Cardiac muscle cell (in vitro differentiated cells and primary cell): ENCODE measurements around the gene LIMS1. TPM values are rescaled to one million over a fixed set of nuclear protein-coding genes. Genes with fewer than 3 reads are reported as not detected.

ENCODE experiments used
- DNase-seq, 2 donors: peaks; one replicate each; pipeline versions ENCODE4 v3.0.0 to v3.0.0-alpha.2; 2010 to 2017; ENCODE audit warnings: low read depth in 1 of 2, low spot score in 1 of 2
- H3K27ac ChIP-seq: fragments of 200-600 bp; sonication (generic); 2 replicates; pipeline ENCODE4 v1.5.1; 2016
- H3K27me3 ChIP-seq: fragments of 200-600 bp; sonication (generic); 2 replicates; pipeline ENCODE4 v1.6.0; 2016; ENCODE audit warnings: control low read depth
- H3K36me3 ChIP-seq: fragments of 200-600 bp; sonication (generic); 2 replicates; pipeline ENCODE4 v1.5.1; 2016; ENCODE audit warnings: control low read depth
- H3K4me1 ChIP-seq: fragments of 200-600 bp; sonication (generic); 2 replicates; pipeline ENCODE4 v1.8.1; 2017; ENCODE audit warnings: low read depth, mild to moderate bottlenecking, mixed run types
- H3K4me3 ChIP-seq: fragments of 200-600 bp; sonication (generic); 2 replicates; pipeline ENCODE4 v1.5.1; 2016; ENCODE audit warnings: mild to moderate bottlenecking
- H3K9me3 ChIP-seq: fragments of 200-600 bp; sonication (generic); 2 replicates; pipeline ENCODE4 v1.5.1; 2017; ENCODE audit warnings: low read depth, mild to moderate bottlenecking, control low read depth
- CTCF ChIP-seq: IDR thresholded peaks from 2 replicates; pipeline ENCODE4 v1.5.1; 2012; ENCODE audit warnings: low read depth, mild to moderate bottlenecking, low read length
- polyA plus RNA-seq: library from polyadenylated mRNA; unstranded; fragments of >200 nt; fragmentation: Nextera tagmentation; extraction: Ambion mirVana; gene quantifications from 2 replicates; pipeline ENCODE4 v1.2.1, GENCODE V29; 2016
- total RNA-seq: library from RNA; depleted of rRNA; stranded (reverse); fragments of >200 nt; gene quantifications from 2 replicates; pipeline ENCODE4 v1.2.3, GENCODE V29; 2016

Gene LIMS1
- total and polyA plus RNA-seq, 2 experiments from 2014 or later = 29.8 to 56.8 TPM

DNA sequence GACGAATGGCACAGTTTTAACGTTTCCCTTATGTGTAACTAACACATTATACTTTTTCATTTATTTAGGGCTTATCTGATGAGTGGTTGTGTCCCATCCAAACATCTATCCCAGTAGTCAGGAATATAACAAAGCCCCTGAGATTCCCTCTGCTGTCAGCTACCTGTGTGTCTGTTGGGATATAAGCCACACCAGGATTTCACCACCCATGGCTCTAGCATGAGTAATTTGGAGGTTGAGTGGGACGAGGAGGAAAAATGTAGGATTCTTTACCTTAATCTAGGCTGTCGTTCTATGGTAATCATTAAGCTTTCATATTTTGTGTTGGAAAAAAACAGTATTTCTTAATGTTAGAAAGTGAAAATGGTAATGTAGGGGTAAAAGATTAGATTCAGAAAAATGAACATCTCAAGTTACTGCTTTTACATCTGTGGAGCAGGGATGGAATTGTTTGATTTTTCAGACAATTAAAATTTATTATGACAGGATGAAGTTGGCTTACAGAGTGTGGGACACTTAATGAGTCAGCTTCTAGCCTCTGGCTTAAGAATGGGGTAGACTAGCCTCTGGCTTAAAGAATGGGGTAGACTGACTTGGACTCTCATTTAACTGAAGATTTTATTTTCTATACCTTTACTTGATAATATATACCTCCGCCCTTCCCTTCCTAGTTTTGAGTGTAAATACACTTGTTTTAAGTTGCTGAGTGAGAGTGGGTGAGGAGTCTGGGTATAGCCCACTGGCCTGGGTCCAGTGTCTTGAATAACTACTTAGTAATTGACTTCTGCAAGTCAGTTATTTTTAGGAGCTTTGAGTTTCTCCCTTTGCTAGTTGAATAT is 96.5 kb downstream of the LIMS1 start:
- TF ChIP-seq CTCF = no peak
- no peak for DNase-seq
- Histone ChIP-seq H3K4me3 (no peak overlapping the region), H3K36me3 (no peaks in the 10 kb centered on the region), H3K4me1 (peaks cover 31% of the 10 kb centered on the region), H3K27ac (no peak overlapping the region), H3K27me3 (no peaks in the 10 kb centered on the region), H3K9me3 (no peaks in the 10 kb centered on the region)

GRCh38 chr2:108632332-108633160 is 98.3 kb downstream of the LIMS1 start:
- H3K36me3 ChIP-seq = no peaks in the 10 kb centered on the region
- no peak for TF ChIP-seq CTCF
- no peak for DNase-seq

GRCh38 chr2:108633409-108633808 is 99.1 kb downstream of the LIMS1 start:
- no peak for DNase-seq
- Histone ChIP-seq H3K36me3 (no peaks in the 10 kb centered on the region), H3K27me3 (no peaks in the 10 kb centered on the region), H3K4me1 (peaks cover 52% of the 10 kb centered on the region), H3K9me3 (no peaks in the 10 kb centered on the region), H3K27ac (no peak overlapping the region), H3K4me3 (no peak overlapping the region)
- TF ChIP-seq CTCF = no peak

More at GRCh38 chr2:108632332-108633160, 98.3 kb downstream of the LIMS1 start:
- Histone ChIP-seq H3K27me3 (no peaks in the 10 kb centered on the region), H3K4me1 (peaks cover 48% of the 10 kb centered on the region), H3K27ac (no peak overlapping the region), H3K9me3 (no peaks in the 10 kb centered on the region), H3K4me3 (no peak overlapping the region)

DNA sequence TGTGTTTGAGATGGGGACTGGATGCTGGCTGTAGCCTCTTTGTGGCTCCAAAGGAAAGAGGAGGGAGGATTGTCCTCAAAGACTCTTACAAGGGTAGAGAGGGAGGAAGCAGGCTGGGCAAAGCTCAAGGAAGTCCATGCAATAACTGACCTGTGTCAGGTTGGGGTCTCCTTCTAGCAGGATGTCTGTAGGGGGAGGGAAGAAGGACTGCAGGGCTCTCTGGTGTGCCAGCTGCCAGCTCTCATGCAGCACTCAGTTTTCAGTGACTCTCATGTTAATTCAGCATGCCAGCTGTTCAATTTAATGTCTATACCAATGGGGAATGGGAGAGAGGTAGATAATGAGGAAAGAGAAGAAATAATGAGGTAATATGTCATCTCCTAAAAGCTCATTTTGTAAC is 99.7 kb downstream of the LIMS1 start:
- Histone ChIP-seq H3K4me1 (peaks cover 56% of the 10 kb centered on the region), H3K27ac (peak overlapping the region; percentile 21), H3K4me3 (no peak overlapping the region), H3K9me3 (no peaks in the 10 kb centered on the region), H3K36me3 (no peaks in the 10 kb centered on the region), H3K27me3 (no peaks in the 10 kb centered on the region)
- no peak for DNase-seq
- no peak for TF ChIP-seq CTCF

DNA sequence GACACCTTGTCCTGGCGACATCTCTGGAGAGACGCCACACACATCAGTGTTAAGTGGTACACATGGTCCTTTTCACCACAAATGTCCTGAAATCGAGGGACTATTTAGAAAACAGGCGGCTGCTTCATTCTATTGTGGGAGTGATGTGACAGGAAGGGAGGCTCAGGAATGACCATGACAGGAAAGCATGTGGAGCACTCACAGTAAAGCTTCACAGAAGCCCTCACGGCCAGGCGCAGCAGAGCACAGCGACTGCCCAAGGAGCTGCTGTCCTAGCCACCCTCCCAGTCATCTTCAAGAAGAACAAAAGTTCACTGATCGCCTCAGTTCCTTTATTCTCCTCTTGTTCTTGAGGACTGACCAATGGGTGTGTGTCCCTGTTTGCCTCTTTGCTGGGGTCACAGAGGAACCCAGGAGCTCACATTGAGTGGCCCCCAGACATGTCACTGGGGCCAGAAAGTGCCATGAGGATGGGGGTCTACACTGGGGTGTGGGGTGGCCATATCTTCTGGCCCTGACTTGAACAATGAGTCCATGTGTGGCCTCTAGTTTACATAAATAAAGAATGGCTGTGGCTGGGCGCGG is 100.4 kb downstream of the LIMS1 start:
- no peak overlapping the region for H3K4me3 ChIP-seq
- no peaks in the 10 kb centered on the region for H3K36me3 ChIP-seq
- H3K9me3 ChIP-seq = no peaks in the 10 kb centered on the region
- H3K27ac ChIP-seq = peak overlapping the region; percentile 21
- peaks cover 63% of the 10 kb centered on the region for H3K4me1 ChIP-seq
- no peak for TF ChIP-seq CTCF
- H3K27me3 ChIP-seq = no peaks in the 10 kb centered on the region
- DNase-seq = peak in 1 of 2 donors; percentile 50
